Activated naive CD4-positive, alpha-beta T cell treated with anti-CD3 and anti-CD28 coated beads, Interleukin-2, amount 10 ng/mL, durations not matched to agents 7 days and 5 days (primary cell): ENCODE measurements around the gene PHLDA3.

ENCODE experiments used
- CTCF ChIA-PET: fragments of 350-600 bp; sonication (Branson Sonifier 250); formaldehyde crosslinking; loops from one replicate; lab custom pipeline; 2021; ENCODE audit warnings: antibody characterized with exemption; lab: Charles Lee
- DNase-seq: peaks from one replicate; pipeline ENCODE4 v3.0.0-alpha.2; 2020
- H3K27ac Mint-ChIP-seq: one replicate; pipeline ENCODE4 v1.8.0; 2021; ENCODE audit warnings: mild to moderate bottlenecking, moderate library complexity, mixed read lengths
- H3K27me3 Mint-ChIP-seq: one replicate; pipeline ENCODE4 v1.8.0; 2021; ENCODE audit warnings: mild to moderate bottlenecking, mixed read lengths
- H3K36me3 Mint-ChIP-seq: one replicate; pipeline ENCODE4 v1.8.0; 2021; ENCODE audit warnings: mixed read lengths
- H3K4me1 Mint-ChIP-seq: one replicate; pipeline ENCODE4 v1.8.0; 2021; ENCODE audit warnings: mixed read lengths
- H3K4me3 Mint-ChIP-seq: one replicate; pipeline ENCODE4 v1.8.0; 2021; ENCODE audit warnings: mild to moderate bottlenecking, moderate library complexity, mixed read lengths
- H3K9me3 Mint-ChIP-seq: one replicate; pipeline ENCODE4 v1.8.0; 2021; ENCODE audit warnings: mixed read lengths

PHLDA3 gene

DNA sequence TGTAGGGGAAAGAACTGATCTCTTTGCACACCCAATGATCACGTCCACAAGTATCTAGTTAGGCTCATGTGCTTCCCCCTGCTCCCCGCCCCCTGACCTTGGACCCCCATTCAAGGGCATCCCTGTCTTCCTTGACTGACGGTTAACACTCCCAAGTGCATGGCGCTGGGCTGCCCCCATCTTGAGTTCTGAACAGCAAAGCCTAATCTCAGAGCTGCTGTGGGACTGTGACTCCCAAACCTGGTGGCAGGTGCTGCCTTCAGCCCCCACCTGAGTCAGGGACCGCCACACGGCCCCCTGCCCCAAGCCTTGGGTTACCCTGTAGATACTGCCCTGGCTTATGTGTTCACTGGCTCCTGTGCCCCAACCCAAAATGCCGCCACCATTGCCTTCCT lies 48.4 kb downstream of the PHLDA3 start:
- Mint-ChIP-seq H3K27ac (no peak overlapping the region), H3K4me3 (no peak overlapping the region), H3K9me3 (no peaks in the 10 kb centered on the region), H3K27me3 (peaks cover 44% of the 10 kb centered on the region), H3K4me1 (no peaks in the 10 kb centered on the region), H3K36me3 (no peaks in the 10 kb centered on the region)
- no peak for DNase-seq
- CTCF ChIA-PET: interaction anchor here (1.4 kb wide), 1 partner anchor 15 kb away, joined by 7 read pairs; no protein-coding TSS in a partner anchor

DNA sequence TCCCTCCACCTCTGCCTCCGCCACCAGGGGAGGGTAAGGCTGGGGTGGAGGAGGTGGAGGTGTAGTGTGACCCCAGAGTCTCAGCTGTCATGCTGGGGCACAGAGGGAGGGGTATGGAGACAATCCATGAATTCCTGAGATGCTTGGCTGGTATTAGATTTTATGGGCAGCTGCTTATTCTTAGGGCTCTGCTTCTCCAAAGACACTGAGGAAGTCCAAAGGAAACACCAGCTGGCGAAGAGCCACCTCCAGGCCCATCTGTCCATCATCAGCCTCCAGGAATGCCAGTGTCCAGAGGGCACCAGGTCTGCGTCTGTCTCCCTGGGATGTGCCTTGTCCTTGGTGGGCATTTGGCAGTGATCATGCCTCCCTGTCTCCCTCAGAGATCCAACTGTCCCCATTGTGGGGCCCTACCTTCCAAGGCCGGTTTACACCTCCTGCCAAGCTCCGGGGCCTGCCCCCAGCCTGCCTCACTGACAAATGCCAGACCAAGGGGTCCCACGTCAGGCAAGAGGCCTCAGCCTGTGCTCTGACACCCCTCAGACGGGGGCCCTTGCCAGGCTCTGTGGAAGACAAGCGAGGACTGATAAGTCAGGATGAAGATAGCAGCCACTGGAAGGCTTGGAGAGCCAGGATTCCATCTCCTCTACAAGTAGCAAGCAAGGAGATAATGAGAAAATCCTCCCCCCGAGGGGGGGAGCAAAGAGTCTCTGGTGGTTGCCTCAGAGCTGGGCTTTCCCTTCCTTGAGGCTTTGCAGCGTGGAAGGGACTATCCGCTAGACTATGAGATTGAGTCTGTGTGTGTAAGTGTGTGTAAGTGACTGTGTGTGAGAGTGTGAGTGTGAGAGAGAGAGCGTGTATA lies 49.0 kb downstream of the PHLDA3 start:
- Mint-ChIP-seq H3K9me3 (no peaks in the 10 kb centered on the region), H3K27me3 (peaks cover 46% of the 10 kb centered on the region), H3K27ac (no peak overlapping the region), H3K36me3 (no peaks in the 10 kb centered on the region), H3K4me3 (no peak overlapping the region), H3K4me1 (no peaks in the 10 kb centered on the region)
- CTCF ChIA-PET: interaction anchor here (1.4 kb wide), 1 partner anchor 16 kb away, joined by 7 read pairs; no protein-coding TSS in a partner anchor
- DNase-seq: no peak

- Mint-ChIP-seq H3K4me1 (no peaks in the 10 kb centered on the region), H3K27ac (no peak overlapping the region), H3K36me3 (no peaks in the 10 kb centered on the region), H3K9me3 (no peaks in the 10 kb centered on the region), H3K27me3 (peaks cover 48% of the 10 kb centered on the region), H3K4me3 (no peak overlapping the region)
- CTCF ChIA-PET: no interaction called here
- DNase-seq: no peak
Measured at GRCh38 chr1:201419256-201419655, 49.7 kb downstream of the PHLDA3 start.

DNA sequence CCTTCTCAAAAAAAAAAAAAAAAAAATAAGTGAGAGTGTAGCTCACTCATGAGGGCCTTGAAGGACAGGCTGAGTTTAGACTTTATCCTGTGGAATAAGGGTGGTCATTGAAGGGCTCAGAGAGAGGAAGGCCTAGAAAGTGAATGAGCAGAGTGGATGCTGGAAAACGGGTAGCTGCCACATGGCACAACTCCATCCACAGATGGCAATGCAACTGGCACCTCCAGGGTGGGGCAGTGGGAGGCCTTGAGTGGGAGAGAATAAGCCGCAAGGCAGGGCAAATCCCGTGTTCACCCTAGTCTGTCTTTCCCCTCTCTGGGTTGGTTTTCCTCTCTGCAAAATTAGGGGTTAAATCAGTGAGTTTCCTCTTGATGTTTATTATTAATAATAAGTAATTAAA lies 50.5 kb downstream of the PHLDA3 start:
- Mint-ChIP-seq H3K36me3 (no peaks in the 10 kb centered on the region), H3K9me3 (no peaks in the 10 kb centered on the region), H3K4me3 (no peak overlapping the region), H3K27me3 (peaks cover 47% of the 10 kb centered on the region), H3K27ac (no peak overlapping the region), H3K4me1 (no peaks in the 10 kb centered on the region)
- no peak for DNase-seq
- CTCF ChIA-PET: no interaction called here
